ENCODE data around the gene METTL3. TPM values are rescaled to one million over a fixed set of nuclear protein-coding genes. Genes with fewer than 3 reads are reported as not detected.

The METTL3 gene
- total and polyA plus RNA-seq, 2 donors from 2014 or later: 31.4 to 44.3 TPM

GRCh38 chr14:21529515-21529914 lies 18.4 kb upstream of the METTL3 start:
- H3K4me3 ChIP-seq (ENCODE audit: low read length in 3 of 3): no peak overlapping the region
- H3K27me3 ChIP-seq (ENCODE audit: control insufficient read depth, insufficient read depth, low read length): no peaks in the 10 kb centered on the region
- no peak overlapping the region for H3K27ac ChIP-seq (ENCODE audit: low read depth in 2 of 2, low read length in 2 of 2)
- H3K4me1 ChIP-seq (ENCODE audit: control insufficient read depth in 2 of 3, insufficient read depth in 2 of 3, low read depth in 1 of 3, low read length in 3 of 3): no peaks in the 10 kb centered on the region
- no peaks in the 10 kb centered on the region for H3K36me3 ChIP-seq (ENCODE audit: control insufficient read depth in 2 of 3, insufficient read depth in 3 of 3, low read length in 3 of 3)
- no peaks in the 10 kb centered on the region for H3K9me3 ChIP-seq (ENCODE audit: control insufficient read depth in 2 of 3, insufficient read depth in 1 of 3, low read length in 3 of 3)
- DNase-seq (no peak), FAIRE-seq (no peak)
- intact Hi-C loops (cut with DNase I): no loop called here
- no peak for TF ChIP-seq CTCF (IDR thresholded peaks at IDR 0.05; ENCODE audit: borderline replicate concordance, extremely low read depth, insufficient read depth)
- H3K9ac ChIP-seq (ENCODE audit: low read length in 3 of 3): no peak overlapping the region

GRCh38 chr14:21528381-21529348 lies 17.5 kb upstream of the METTL3 start:
- no peaks in the 10 kb centered on the region for H3K36me3 ChIP-seq (ENCODE audit: control insufficient read depth in 2 of 3, insufficient read depth in 3 of 3, low read length in 3 of 3)
- intact Hi-C loops (cut with DNase I): no loop called here
- H3K9me3 ChIP-seq (ENCODE audit: control insufficient read depth in 2 of 3, insufficient read depth in 1 of 3, low read length in 3 of 3): no peaks in the 10 kb centered on the region
- TF ChIP-seq CTCF (IDR thresholded peaks at IDR 0.05; ENCODE audit: borderline replicate concordance, extremely low read depth, insufficient read depth): no peak
- no peaks in the 10 kb centered on the region for H3K27me3 ChIP-seq (ENCODE audit: control insufficient read depth, insufficient read depth, low read length)
- no peak overlapping the region for H3K9ac ChIP-seq (ENCODE audit: low read length in 3 of 3)
- no peaks in the 10 kb centered on the region for H3K4me1 ChIP-seq (ENCODE audit: control insufficient read depth in 2 of 3, insufficient read depth in 2 of 3, low read depth in 1 of 3, low read length in 3 of 3)
- H3K4me3 ChIP-seq (ENCODE audit: low read length in 3 of 3): no peak overlapping the region
- H3K27ac ChIP-seq (ENCODE audit: low read depth in 2 of 2, low read length in 2 of 2): no peak overlapping the region
- DNase-seq (peak in 2 of 5 donors; percentile 57 to 62), FAIRE-seq (no peak)

GRCh38 chr14:21527318-21527679 lies 16.2 kb upstream of the METTL3 start:
- no peak for TF ChIP-seq CTCF (IDR thresholded peaks at IDR 0.05; ENCODE audit: borderline replicate concordance, extremely low read depth, insufficient read depth)
- no peaks in the 10 kb centered on the region for H3K27me3 ChIP-seq (ENCODE audit: control insufficient read depth, insufficient read depth, low read length)
- no peak overlapping the region for H3K27ac ChIP-seq (ENCODE audit: low read depth in 2 of 2, low read length in 2 of 2)
- H3K36me3 ChIP-seq (ENCODE audit: control insufficient read depth in 2 of 3, insufficient read depth in 3 of 3, low read length in 3 of 3): no peaks in the 10 kb centered on the region
- H3K4me1 ChIP-seq (ENCODE audit: control insufficient read depth in 2 of 3, insufficient read depth in 2 of 3, low read depth in 1 of 3, low read length in 3 of 3): no peaks in the 10 kb centered on the region
- H3K9me3 ChIP-seq (ENCODE audit: control insufficient read depth in 2 of 3, insufficient read depth in 1 of 3, low read length in 3 of 3): no peaks in the 10 kb centered on the region
- DNase-seq: no peak
- no peak overlapping the region for H3K9ac ChIP-seq (ENCODE audit: low read length in 3 of 3)
- intact Hi-C loops (cut with DNase I): no loop called here
- H3K4me3 ChIP-seq (ENCODE audit: low read length in 3 of 3): peak overlapping the region in 1 of 3 donors; percentile 78
- FAIRE-seq: no peak

All from kidney (tissue), 14 donors.